K562 (cell line): Measurements from ENCODE around the gene HDLBP. TPM values are rescaled to one million over a fixed set of nuclear protein-coding genes. Genes with fewer than 3 reads are reported as not detected.

ENCODE experiments used
- ATAC-seq: fragments of 200-7000 bp; cut with Tn5 transposase; 3 replicates; pipeline ENCODE4 v1.9.1; 2020; ENCODE audit warnings: moderate library complexity
- BruUV-seq: library from RNA; stranded (reverse); fragments of 400-500 nt; replicated peaks from 2 replicates; lab custom pipeline; 2021; lab: Mats Ljungman, UMichigan
- CTCF ChIA-PET: fragments of 300-600 bp; formaldehyde crosslinking; extraction: SDS; loops from one replicate; lab custom pipeline; 2021; ENCODE audit warnings: low intra/inter-chr PET ratio; lab: Yijun Ruan, JAX
- POLR2A ChIA-PET: fragments of 300-600, 350-650 bp; sonication (Branson Sonifier 250); formaldehyde crosslinking; extraction: SDS; loops from one replicate; lab custom pipeline; 2021; ENCODE audit warnings: antibody characterized with exemption, inconsistent platforms; lab: Yijun Ruan, JAX
- DNase-seq, 4 experiments: peaks; one replicate each; pipeline versions ENCODE4 v3.0.0 to v3.0.0-alpha.2; 2011 to 2018; ENCODE audit warnings: low spot score in 3 of 4, mixed read lengths in 3 of 4; ENCODE audit errors: extremely low read depth in 1 of 4
- FAIRE-seq: peaks from 2 replicates; lab custom pipeline; 2011; peaks lifted over from hg19 to GRCh38; lab: Jason Lieb, UNC
- H2AFZ ChIP-seq: 2 replicates; pipeline ENCODE4 v1.6.0; 2011; ENCODE audit warnings: low read depth, low read length, control low read depth, inconsistent platforms
- H3K27ac ChIP-seq: fragments of 200-600 bp; 3 replicates; pipeline ENCODE4 v1.8.0; 2011; ENCODE audit warnings: low read depth, mild to moderate bottlenecking, control low read depth, inconsistent platforms, low read length, moderate library complexity, mixed read lengths; ENCODE audit errors: extremely low read depth
- H3K27me3 ChIP-seq, 2 experiments: fragments of 300-600 bp in 1 of 2; 2 replicates in 1 of 2; 3 replicates in 1 of 2; pipeline versions ENCODE4 v1.6.0 to v1.8.0; 2011; ENCODE audit warnings: inconsistent platforms in 2 of 2, low read length in 2 of 2, mild to moderate bottlenecking in 1 of 2, mixed read lengths in 1 of 2, moderate library complexity in 1 of 2; ENCODE audit not compliant: control insufficient read depth in 2 of 2, insufficient read depth in 2 of 2
- H3K36me3 ChIP-seq: fragments of 300-600 bp; 3 replicates; pipeline ENCODE4 v1.8.0; 2011; ENCODE audit warnings: mild to moderate bottlenecking, low read length, inconsistent platforms; ENCODE audit not compliant: control insufficient read depth, insufficient read depth
- H3K4me1 ChIP-seq, 2 experiments: fragments of 200-600 bp in 1 of 2; replicated peaks in 1 of 2; 2 replicates in 1 of 2; 3 replicates in 1 of 2; pipeline versions ENCODE4 v1.5.1 to v1.8.0; 2011; ENCODE audit warnings: inconsistent platforms in 2 of 2, low read length in 2 of 2, mild to moderate bottlenecking in 1 of 2, mixed read lengths in 1 of 2, moderate library complexity in 1 of 2; ENCODE audit not compliant: control insufficient read depth in 2 of 2, insufficient read depth in 2 of 2
- H3K4me2 ChIP-seq: 2 replicates; pipeline ENCODE4 v1.6.1; 2011; ENCODE audit warnings: low read length, control low read depth, inconsistent platforms, mixed read lengths; ENCODE audit not compliant: insufficient read depth
- H3K4me3 ChIP-seq: fragments of 200-600 bp; sonication (generic), shearing (Covaris generic); 2 replicates; pipeline ENCODE4 v1.5.1; 2016; ENCODE audit warnings: control low read depth, inconsistent platforms
- H3K79me2 ChIP-seq: fragments of 200-600 bp; 3 replicates; pipeline ENCODE4 v1.8.0; 2011; ENCODE audit warnings: low read length, inconsistent platforms; ENCODE audit not compliant: control insufficient read depth, insufficient read depth
- H3K9ac ChIP-seq, 2 experiments: 2 replicates each; pipeline versions ENCODE4 v1.6.0 to v1.6.1; 2011; ENCODE audit warnings: low read depth in 2 of 2, low read length in 2 of 2, control low read depth in 1 of 2, inconsistent platforms in 1 of 2, mild to moderate bottlenecking in 1 of 2, mixed read lengths in 1 of 2; ENCODE audit not compliant: insufficient read depth in 1 of 2
- H3K9me1 ChIP-seq: one replicate; pipeline ENCODE4 v1.6.0; 2011; ENCODE audit warnings: inconsistent platforms, mild to moderate bottlenecking, low read length, moderate library complexity; ENCODE audit not compliant: control insufficient read depth, insufficient read depth
- H3K9me3 ChIP-seq: replicated peaks from 2 replicates; pipeline ENCODE4 v1.5.1; 2011; ENCODE audit warnings: low read depth, low read length, inconsistent platforms; ENCODE audit not compliant: control insufficient read depth, insufficient read depth
- H4K20me1 ChIP-seq: replicated peaks from 2 replicates; pipeline ENCODE4 v1.6.1; 2011; ENCODE audit warnings: low read length, inconsistent platforms, mixed read lengths; ENCODE audit not compliant: control insufficient read depth, insufficient read depth
- DIDO1 ChIP-seq: fragments of 450-650 bp; IDR thresholded peaks from 2 replicates; pipeline ENCODE4 v1.6.1; 2016; ENCODE audit warnings: low read depth, missing biosample characterization, missing genetic modification characterization
- FOXA1 ChIP-seq: fragments of 450-650 bp; IDR thresholded peaks from 2 replicates; pipeline ENCODE4 v1.6.1; 2016; ENCODE audit warnings: mild to moderate bottlenecking, borderline replicate concordance
- SAFB2 ChIP-seq: fragments of 200-400 bp; formaldehyde crosslinking; IDR thresholded peaks from 2 replicates; pipeline ENCODE4 v1.6.1; 2018; ENCODE audit warnings: borderline replicate concordance, low read length, low read depth, moderate library complexity; ENCODE audit not compliant: severe bottlenecking
- SREBF2 ChIP-seq: sonication (generic); formaldehyde crosslinking; IDR thresholded peaks from 2 replicates; pipeline ENCODE4 v1.4.0; 2020; ENCODE audit warnings: mild to moderate bottlenecking, missing genetic modification reagents
- ZNF239 ChIP-seq: fragments of 250-450 bp; sonication (Bioruptor Pico); IDR thresholded peaks from 2 replicates; pipeline ENCODE4 v1.4.0; 2020; ENCODE audit warnings: mild to moderate bottlenecking
- ZNF282 ChIP-seq: sonication (generic); formaldehyde crosslinking; IDR thresholded peaks from 2 replicates; pipeline ENCODE4 v1.8.1; 2023; ENCODE audit warnings: missing genetic modification reagents
- ZNF507 ChIP-seq: conservative IDR thresholded peaks from 2 replicates; pipeline ENCODE4 v1.6.1; 2017; ENCODE audit warnings: missing genetic modification characterization, missing compliant biosample characterization
- WGBS: fragments of 100-300 bp; shearing (Covaris generic); methylation state at CpG from one replicate; pipeline ENCODE4 v1.1.6; 2016; ENCODE audit warnings: low coverage, mixed read lengths; ENCODE audit not compliant: insufficient coverage; ENCODE audit errors: missing lambda C conversion rate; 5-methylcytosine and 5-hydroxymethylcytosine counted together
- in situ Hi-C: fragments of 300-500 bp; cut with MboI; formaldehyde crosslinking; loops from 4 replicates; pipeline ENCODE4 v1.15.0; 2018; ENCODE audit warnings: inconsistent platforms, mixed read lengths
- intact Hi-C: fragments of 100-400 bp; cut with micrococcal nuclease; formaldehyde crosslinking; loops from 2 replicates; pipeline ENCODE4 v1.14.2; 2022
- polyA plus RNA-seq, 8 experiments: library from polyadenylated mRNA; depleted of rRNA in 4 of 8; stranded (reverse) in 5 of 8; unstranded in 3 of 8; fragments of >200 nt; fragmentation: Nextera tagmentation in 2 of 8; fragmentation: Illumina TruSeq in 1 of 8; extraction: Ambion mirVana in 2 of 8; extraction: Trizol in 1 of 8; gene quantifications; 2 replicates each; pipeline versions ENCODE4 v1.2.1 to v1.2.3, GENCODE V29; 2011 to 2014; ENCODE audit warnings: inconsistent platforms in 1 of 8, missing spikeins in 1 of 8
- total RNA-seq, 7 experiments: library from RNA; depleted of rRNA in 6 of 7; stranded (reverse); fragments of >200 nt in 6 of 7; fragmentation: Illumina TruSeq in 2 of 7; extraction: Trizol in 2 of 7; gene quantifications; 2 replicates each; pipeline versions ENCODE4 v1.2.1 to v1.2.3, GENCODE V29; 2011 to 2021; ENCODE audit warnings: low replicate concordance in 1 of 7
- TF ChIP-seq, protein P1 (sequence below): fragments of 200-800 bp; sonication (Bioruptor generic); IDR thresholded peaks from 2 replicates; pipeline ENCODE4 v1.6.1; 2016; ENCODE audit warnings: missing genetic modification characterization, missing compliant biosample characterization
- TF ChIP-seq, protein P2 (sequence below): IDR thresholded peaks from 2 replicates; pipeline ENCODE4 v1.6.1; 2012; ENCODE audit warnings: low read depth, low read length, improper control_type of control experiment, borderline replicate concordance

HDLBP gene
- total and polyA plus RNA-seq, 9 of the 15 experiments (the other 6 are each of a cell fraction or from before 2014, with no cell fraction given), result 24.4 to 378 (median 146) TPM

DNA sequence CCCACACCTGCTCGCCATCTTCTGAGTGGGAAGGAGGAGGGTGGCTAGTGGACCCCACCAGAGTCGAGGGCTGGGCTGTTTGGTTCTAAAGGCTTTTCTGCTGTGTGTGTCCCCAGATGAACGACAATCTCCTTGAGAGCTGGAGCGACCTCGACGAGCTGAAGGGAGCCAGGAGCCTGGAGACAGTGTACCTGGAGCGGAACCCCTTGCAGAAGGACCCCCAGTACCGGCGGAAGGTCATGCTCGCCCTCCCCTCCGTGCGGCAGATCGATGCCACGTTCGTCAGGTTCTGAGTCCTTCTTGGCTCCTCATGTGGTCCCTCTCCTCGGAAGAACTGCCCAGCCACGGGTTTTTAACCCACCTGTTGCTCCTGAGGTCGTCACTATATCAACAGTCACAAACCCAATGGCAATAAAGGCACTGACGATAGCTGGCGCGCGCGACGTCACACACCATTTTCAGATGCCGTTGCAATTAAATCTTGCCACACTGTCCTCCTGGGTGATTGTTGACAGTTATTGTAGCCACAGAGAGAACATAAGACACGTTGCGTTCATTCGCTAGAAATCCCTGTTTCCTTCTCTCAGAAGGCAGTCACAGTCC, 132.8 kb downstream of the HDLBP start:
- intact Hi-C loops, result no loop called here
- Histone ChIP-seq H3K79me2 (no peaks in the 10 kb centered on the region), H3K4me1 (peaks cover 0 to 4% of the 10 kb centered on the region in 2 experiments; a peak in 2 of 5 replicates), H4K20me1 (no peaks in the 10 kb centered on the region), H3K27me3 (no peaks in the 10 kb centered on the region), H2AFZ (no peak overlapping the region), H3K36me3 (0 out of 3 replicates have a peak, but pooled peaks cover 7% of the 10 kb centered on the region)
- ChIA-PET POLR2A (no interaction called here), CTCF (no interaction called here)
- FAIRE-seq, result no peak
- TF ChIP-seq ZNF507 (tag) (no peak), ZNF239 (peak; percentile 83)
- TF ChIP-seq, all 486 proteins: peak for 1
- no peak for ATAC-seq
- no TSS peak for BruUV-seq
- in situ Hi-C loops, result no loop called here
- Histone ChIP-seq H3K27ac (no peak overlapping the region), H3K4me2 (no peak overlapping the region), H3K4me3 (no peak overlapping the region), H3K9ac (no peak overlapping the region), H3K9me3 (no peaks in the 10 kb centered on the region), H3K9me1 (no peaks in the 10 kb centered on the region)
- WGBS, result 65% methylated on average over 16 of the region's 28 CpGs
- no peak for DNase-seq

DNA sequence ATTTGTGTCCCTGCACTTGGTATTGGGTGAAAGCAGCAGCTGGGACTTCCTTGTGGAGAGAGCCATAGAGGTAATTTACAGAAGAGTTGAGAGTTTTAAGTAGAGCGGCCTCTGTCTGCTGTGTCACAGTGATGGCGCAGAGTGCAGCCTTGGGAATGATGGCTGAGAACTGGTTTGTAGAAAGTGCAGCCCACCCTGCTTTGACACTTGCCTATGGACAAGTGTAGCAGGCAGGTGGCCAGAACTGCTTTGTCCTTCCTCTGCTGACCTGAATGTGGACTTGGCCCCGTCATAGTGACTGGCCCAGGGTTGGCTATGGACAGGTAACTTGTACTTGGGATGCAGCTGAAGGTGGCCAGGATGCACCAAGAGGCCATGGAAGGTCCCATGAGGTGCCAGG, 133.3 kb downstream of the HDLBP start:
- no peak for DNase-seq
- H3K4me2 ChIP-seq, result no peak overlapping the region
- ChIA-PET POLR2A (no interaction called here), CTCF (no interaction called here)
- peaks cover 0 to 2% of the 10 kb centered on the region in 2 experiments; a peak in 2 of 5 replicates for H3K4me1 ChIP-seq
- H3K36me3 ChIP-seq, result 0 out of 3 replicates have a peak, but pooled peaks cover 7% of the 10 kb centered on the region
- WGBS, result 96% methylated on average over 3 of the region's 3 CpGs
- H4K20me1 ChIP-seq, result no peaks in the 10 kb centered on the region
- intact Hi-C loops (no loop called here), in situ Hi-C loops (no loop called here)
- no peaks in the 10 kb centered on the region for H3K9me3 ChIP-seq
- H3K4me3 ChIP-seq, result no peak overlapping the region
- no peak overlapping the region for H2AFZ ChIP-seq
- H3K9me1 ChIP-seq, result no peaks in the 10 kb centered on the region
- no peaks in the 10 kb centered on the region for H3K79me2 ChIP-seq
- H3K27me3 ChIP-seq, result no peaks in the 10 kb centered on the region
- no peak overlapping the region for H3K9ac ChIP-seq
- FAIRE-seq, result no peak
- H3K27ac ChIP-seq, result no peak overlapping the region
- no TSS peak for BruUV-seq
- no peak for ATAC-seq
- no peak for TF ChIP-seq SAFB2
- no peak for TF ChIP-seq ZNF282 (CRISPR knock-in tag)
- no peak for TF ChIP-seq SREBF2
- TF ChIP-seq, protein P1, sequence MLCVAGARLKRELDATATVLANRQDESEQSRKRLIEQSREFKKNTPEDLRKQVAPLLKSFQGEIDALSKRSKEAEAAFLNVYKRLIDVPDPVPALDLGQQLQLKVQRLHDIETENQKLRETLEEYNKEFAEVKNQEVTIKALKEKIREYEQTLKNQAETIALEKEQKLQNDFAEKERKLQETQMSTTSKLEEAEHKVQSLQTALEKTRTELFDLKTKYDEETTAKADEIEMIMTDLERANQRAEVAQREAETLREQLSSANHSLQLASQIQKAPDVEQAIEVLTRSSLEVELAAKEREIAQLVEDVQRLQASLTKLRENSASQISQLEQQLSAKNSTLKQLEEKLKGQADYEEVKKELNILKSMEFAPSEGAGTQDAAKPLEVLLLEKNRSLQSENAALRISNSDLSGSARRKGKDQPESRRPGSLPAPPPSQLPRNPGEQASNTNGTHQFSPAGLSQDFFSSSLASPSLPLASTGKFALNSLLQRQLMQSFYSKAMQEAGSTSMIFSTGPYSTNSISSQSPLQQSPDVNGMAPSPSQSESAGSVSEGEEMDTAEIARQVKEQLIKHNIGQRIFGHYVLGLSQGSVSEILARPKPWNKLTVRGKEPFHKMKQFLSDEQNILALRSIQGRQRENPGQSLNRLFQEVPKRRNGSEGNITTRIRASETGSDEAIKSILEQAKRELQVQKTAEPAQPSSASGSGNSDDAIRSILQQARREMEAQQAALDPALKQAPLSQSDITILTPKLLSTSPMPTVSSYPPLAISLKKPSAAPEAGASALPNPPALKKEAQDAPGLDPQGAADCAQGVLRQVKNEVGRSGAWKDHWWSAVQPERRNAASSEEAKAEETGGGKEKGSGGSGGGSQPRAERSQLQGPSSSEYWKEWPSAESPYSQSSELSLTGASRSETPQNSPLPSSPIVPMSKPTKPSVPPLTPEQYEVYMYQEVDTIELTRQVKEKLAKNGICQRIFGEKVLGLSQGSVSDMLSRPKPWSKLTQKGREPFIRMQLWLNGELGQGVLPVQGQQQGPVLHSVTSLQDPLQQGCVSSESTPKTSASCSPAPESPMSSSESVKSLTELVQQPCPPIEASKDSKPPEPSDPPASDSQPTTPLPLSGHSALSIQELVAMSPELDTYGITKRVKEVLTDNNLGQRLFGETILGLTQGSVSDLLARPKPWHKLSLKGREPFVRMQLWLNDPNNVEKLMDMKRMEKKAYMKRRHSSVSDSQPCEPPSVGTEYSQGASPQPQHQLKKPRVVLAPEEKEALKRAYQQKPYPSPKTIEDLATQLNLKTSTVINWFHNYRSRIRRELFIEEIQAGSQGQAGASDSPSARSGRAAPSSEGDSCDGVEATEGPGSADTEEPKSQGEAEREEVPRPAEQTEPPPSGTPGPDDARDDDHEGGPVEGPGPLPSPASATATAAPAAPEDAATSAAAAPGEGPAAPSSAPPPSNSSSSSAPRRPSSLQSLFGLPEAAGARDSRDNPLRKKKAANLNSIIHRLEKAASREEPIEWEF (CRISPR knock-in tag), result no peak
- no peak for TF ChIP-seq FOXA1
- TF ChIP-seq DIDO1 (tag), result no peak
- TF ChIP-seq, protein P2, sequence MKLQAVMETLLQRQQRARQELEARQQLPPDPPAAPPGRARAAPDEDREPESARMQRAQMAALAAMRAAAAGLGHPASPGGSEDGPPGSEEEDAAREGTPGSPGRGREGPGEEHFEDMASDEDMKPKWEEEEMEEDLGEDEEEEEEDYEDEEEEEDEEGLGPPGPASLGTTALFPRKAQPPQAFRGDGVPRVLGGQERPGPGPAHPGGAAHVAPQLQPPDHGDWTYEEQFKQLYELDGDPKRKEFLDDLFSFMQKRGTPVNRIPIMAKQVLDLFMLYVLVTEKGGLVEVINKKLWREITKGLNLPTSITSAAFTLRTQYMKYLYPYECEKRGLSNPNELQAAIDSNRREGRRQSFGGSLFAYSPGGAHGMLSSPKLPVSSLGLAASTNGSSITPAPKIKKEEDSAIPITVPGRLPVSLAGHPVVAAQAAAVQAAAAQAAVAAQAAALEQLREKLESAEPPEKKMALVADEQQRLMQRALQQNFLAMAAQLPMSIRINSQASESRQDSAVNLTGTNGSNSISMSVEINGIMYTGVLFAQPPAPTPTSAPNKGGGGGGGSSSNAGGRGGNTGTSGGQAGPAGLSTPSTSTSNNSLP, result no peak
